ENCODE measurements around the gene ATG7.
"Not testable (repeated sequence)": the region's sequence is repeated elsewhere in the genome, so short reads cannot be mapped to it uniquely, and the experiment has no call there.

The ATG7 gene

DNA sequence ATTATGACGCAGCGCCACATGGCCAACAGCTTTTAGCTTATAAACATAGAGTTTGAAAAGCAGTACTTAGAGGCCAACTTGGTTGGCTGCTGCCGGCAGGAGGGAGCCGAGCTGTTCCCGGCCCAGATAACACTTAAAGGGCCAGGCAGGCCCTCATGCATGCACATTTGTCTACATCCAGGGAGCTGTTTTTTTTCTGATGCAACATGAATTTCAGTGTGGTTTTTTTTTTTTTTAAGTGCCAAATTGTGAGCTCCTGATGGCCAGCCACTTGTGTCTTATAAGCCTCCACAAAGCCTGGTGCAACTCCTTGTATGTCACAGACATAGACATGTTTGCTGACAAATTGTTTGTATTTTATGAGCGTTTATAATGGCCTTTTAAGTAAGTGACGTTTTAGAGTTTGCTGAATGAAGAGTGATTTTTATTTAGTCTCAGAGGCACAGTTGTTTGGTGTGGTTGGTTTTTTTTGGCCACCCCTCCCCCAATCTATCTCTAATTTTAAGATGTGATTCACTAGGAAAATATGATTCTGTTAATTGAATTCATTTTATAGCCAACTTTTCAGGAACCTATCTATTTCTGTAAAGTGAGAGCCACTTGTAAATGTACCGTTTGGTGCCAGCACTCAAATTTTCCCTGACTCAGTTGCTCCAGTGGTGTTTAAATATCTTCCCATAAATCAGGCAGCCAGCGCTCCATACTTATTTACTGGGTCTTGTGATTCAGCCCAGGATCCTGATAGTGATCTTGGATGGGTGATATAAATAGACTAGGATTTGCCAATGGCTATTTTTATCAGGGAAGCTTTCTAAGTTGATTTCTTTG, 237.2 kb downstream of the ATG7 start:
- peak; percentile 96 for DNase-seq (ENCODE audit: low read depth)

DNA sequence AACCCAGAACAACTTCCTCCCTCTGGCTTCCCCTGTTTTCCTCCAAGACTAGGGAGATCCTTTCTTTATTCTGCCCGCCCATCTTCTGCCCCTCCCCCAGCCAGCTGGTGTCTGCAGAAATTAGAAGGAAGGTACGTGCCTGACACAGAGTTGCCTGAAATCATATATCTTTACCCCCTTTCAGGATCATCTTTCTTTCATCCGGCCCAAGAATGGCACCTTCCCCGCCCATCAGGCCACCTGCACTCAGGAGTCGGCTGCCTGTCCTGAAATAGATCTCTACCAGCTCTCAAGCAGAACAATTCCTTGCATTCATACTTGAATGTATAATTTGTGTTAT, 237.8 kb downstream of the ATG7 start:
- no peak for DNase-seq (ENCODE audit: low read depth)

DNA sequence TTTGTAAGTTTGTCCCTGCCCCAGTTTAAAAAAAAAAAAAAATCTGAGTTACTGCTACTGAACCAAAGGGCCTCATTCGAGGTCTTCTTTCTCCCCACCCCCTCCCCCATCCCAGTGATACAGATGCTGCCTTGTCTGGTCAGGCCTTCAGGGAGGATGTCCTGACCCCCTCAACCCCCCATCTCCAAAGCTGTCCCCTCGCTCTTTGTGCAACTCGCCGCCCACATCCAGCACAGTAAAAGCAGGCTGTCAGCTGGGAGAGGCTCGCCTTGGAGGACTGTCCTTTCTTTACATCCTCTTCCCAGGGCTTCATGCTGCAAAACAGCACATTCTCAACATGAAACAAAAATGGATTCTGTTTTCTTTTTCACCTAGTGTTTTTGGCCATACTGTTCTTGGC, 238.2 kb downstream of the ATG7 start:
- no peak for DNase-seq (ENCODE audit: low read depth)

DNA sequence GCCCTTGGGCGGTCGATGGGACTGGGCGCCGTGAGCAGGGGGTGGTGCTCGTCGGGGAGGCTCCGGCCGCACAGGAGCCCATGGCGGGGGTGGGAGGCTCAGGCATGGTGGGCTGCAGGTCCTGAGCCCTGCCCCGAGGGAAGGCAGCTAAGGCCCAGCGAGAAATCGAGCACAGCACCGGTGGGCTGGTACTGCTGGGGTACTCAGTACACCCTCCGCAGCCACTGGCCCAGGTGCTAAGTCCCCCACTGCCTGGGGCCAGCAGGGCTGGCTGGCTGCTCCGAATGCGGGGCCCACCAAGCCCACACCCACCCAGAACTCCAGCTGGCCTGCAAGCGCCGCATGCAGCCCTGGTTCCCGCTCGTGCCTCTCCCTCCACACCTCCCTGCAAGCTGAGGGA, 239.4 kb downstream of the ATG7 start:
- DNase-seq (ENCODE audit: low read depth), result not testable (repeated sequence)

DNA sequence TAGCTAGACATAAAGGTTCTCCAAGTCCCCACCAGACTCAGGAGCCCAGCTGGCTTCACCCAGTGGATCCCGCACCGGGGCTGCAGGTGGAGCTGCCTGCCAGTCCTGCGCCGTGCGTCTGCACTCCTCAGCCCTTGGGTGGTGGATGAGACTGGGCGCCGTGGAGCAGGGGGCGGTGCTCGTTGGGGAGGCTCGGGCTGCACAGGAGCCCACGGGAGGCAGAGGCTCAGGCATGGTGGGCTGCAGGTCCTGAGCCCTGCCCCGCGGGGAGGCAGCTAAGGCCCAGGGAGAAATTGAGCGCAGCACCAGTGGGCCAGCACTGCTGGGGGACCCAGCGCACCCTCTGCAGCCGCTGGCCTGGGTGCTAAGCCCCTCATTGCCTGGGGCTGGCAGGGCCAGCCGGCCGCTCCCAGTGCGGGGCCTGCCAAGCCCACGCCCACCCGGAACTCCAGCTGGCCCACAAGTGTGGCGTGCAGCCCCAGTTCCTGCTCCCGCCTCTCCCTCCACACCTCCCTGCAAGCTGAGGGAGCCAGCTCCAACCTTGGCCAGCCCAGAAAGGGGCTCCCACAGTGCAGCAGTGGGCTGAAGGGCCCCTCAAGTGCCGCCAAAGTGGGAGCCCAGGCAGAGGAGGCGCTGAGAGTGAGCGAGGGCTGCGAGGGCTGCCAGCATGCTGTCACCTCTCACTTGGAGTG, 241.1 kb downstream of the ATG7 start:
- not testable (repeated sequence) for DNase-seq (ENCODE audit: low read depth)

DNA sequence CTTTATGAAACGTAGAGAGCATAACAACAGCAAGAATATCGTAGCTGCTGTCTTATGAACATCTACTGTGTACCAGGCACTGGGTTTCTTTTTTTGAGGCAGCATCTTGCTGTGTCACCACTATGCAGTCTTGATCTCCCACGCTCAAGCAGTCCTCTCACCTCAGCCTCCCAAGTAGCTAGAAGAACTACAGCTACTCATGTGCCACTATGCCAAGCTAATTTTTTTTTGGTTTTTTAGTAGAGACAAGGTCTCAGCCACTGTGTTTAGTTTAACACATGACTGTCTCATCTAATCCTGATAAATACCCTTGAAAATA, 241.6 kb downstream of the ATG7 start:
- DNase-seq (ENCODE audit: low read depth), result no peak

DNA sequence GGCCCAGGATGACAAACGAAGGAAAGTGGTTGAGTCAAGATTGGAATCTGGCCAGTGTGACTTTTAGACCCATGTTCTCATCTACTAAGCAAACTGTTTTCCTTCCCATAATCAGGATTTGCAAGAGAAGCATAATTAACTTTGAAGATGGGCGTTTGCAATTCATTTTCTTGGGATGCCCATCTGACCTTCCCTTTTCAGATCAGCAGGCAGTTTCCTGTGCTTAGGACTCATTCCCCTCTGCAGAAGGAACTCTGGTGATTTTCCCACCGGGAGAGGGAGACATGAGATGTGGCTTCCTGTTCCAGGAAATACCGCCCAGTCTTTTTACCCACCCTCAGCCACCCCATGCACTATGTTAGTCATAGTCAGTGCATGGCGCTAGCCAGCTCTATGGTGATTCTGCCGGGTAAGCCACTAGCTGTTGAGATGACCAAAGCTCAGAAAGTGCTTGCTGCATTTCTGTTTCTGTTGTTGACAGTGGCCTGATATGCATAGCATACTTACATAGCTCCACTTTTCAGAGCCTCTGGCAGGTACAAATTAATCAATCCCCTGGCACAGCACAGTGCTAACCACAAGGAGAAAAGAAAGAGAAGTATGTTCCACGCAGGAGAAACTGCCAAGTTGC, 242.1 kb downstream of the ATG7 start:
- DNase-seq (ENCODE audit: low read depth), result peak; percentile 69

DNA sequence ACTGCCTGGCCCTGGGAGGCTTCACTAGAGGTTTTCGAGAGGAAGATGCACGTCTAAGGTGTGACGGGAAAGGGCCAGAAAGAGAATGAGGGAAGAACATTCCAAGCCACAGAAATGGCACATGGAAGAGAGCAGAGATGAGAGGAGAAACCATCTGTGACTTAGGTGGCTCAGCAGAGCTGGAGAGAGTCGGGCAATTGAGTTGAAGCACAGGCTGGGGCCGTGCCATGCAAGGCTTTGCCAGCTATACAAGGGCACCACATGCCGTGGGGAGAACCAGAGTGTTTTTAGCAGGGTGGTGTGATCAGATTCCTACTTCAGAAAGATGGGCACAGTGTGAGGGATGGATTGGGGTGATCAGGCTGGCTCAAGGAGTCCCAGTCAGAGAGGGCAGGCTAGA, 245.4 kb downstream of the ATG7 start:
- DNase-seq (ENCODE audit: low read depth), result no peak

DNA sequence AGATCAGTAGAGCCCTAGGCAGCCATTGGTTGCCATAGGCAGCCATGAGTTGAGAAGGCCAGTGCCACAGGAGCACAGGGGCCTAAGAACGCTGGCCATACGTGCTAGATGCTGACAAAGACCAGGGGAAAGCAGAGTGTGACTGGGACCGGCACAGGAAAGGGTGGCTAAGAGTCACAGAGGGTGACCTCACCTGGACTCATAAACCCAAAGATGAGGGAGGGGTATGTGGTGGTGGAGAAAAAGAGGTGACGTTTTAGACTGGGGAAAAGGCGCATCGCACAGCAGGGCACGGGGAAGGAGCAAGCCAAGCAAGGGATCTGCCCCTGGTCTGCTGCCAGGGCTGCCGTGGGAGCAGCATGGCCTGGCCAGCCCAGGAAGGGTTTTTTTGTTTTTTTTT, 249.0 kb downstream of the ATG7 start:
- no peak for DNase-seq (ENCODE audit: low read depth)

DNA sequence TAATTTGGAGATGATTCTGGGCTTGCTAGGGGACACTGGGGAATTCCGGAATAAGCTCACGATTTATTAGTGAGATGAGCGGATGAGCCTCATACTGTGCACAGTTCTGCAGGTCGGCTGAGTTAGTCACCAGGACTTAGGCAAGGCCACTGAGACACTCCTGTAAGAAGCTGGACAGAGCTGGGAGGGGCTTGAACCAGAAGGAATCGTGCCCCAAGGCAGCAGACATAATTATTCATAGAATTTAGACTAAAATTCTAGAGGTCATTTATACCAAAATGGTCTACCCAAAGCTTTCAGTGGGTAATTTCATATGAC, 250.2 kb downstream of the ATG7 start:
- no peak for DNase-seq (ENCODE audit: low read depth)

DNA sequence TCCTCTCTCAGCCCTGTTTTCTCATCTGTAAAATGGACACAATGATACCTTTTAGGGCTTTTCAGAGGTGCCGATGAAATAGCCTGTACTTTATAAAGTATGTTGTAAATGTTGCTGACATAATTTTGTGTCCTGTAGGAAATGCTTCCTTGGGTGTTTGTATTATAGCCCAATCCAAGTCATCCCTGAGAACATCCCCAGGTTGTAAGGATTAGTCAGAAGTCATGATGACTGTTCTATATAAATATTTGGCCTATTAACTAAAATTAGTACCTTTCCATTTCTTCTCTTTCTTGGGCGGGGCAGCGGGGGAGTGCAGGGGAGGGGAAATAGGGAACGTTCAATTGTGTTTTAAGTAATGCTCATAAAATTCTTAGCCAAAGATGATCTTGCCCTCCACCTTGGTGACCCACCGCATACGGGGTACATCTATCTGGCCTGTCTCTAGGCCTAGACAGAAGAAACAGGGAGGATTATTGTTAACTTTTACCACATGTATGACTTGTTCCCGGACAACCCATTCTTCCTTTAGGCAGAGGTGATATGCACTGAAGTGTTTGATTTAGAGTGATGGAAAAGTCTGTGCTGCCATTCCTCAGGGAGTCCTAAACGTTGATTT, 250.9 kb downstream of the ATG7 start:
- DNase-seq (ENCODE audit: low read depth), result no peak

DNA sequence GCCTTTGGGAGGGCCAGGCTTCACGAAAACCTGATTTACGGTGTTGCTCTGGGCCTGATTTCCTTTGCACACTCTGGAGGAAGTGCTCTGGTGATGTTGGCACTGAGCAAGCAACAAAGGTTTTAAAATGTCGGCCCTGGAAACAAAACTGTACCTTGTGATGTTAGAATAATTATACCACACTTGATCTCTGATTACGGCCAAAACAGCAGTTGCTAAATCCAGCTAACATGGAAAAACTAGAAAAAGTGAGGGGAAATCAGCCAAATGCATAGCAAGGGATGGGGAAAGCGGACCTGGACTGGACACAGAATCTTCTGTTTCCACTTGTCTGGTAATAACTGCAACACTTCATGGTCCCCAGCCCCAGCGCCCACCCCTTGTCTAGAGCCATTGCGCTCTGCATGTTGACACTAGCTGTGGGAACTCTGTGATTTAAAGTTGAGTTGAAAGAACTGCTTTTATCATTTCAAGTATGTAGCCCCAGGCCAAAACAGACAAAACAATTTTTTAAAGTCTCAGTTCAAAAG, 251.4 kb downstream of the ATG7 start:
- DNase-seq (ENCODE audit: low read depth), result peak; percentile 26

DNA sequence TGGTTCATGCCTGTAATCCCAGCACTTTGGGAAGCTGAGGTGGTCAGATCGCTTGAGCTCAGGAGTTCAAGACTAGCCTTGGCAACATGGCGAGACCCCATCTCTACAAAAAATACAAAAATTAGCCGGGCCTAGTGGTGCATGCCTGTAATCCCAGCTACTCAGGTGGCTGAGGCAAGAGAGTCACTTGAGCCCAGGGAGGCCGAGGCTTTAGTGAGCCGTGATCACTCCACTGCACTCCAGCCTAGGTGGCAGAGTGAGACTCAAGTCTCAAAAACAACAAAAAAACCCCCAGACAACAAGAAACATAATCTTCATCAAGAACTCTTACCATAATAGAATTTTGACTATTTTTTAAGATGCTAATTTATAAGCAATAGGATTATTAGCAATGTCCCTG, 253.9 kb downstream of the ATG7 start:
- DNase-seq (ENCODE audit: low read depth), result not testable (repeated sequence)

DNA sequence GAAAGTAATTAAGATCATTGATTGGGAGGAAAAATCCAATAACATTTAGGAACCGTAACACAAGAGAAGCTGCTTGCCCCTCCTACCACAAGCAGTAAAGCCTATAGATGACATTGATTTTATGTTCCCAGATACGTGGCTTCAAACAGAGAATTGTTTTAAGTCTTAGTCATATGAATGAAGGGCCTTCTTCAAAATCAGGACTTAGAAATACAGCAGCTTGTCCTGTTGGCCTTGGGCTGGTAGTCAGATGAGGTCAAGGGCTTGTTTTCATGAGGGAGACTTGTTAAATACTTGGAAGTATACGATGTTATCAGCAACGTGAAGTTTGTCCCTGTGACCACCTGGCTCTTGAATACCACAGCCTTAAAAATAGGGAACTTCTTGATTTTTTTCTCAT, 257.1 kb downstream of the ATG7 start:
- DNase-seq (ENCODE audit: low read depth), result no peak

DNA sequence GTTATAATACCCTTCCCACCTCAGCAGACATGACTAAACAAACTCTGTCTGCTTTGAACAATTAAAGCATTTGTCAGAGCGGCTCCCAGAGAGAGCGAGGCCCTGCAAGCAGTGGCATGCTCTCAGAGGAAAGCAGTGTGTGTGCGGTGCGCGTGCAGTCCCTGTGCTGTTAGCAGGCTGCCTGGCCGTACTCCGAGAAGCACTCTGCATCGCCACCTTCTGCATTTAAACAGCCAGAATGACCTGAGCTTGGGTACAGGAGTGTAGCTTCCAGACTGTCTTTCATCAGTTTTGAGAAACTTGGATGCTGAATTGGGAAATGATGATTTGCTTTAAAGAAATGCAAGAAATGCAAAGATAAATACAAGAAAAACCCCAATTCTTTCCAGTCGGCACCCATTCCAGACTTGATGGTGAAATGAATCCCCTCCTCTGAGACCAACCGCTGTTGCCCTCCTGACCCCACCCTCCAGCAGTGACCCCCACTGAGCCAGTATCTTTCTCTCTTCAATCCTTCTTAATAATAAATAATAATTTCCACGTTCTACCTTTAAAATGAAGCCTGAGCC, 258.0 kb downstream of the ATG7 start:
- DNase-seq (ENCODE audit: low read depth), result peak; percentile 96

DNA sequence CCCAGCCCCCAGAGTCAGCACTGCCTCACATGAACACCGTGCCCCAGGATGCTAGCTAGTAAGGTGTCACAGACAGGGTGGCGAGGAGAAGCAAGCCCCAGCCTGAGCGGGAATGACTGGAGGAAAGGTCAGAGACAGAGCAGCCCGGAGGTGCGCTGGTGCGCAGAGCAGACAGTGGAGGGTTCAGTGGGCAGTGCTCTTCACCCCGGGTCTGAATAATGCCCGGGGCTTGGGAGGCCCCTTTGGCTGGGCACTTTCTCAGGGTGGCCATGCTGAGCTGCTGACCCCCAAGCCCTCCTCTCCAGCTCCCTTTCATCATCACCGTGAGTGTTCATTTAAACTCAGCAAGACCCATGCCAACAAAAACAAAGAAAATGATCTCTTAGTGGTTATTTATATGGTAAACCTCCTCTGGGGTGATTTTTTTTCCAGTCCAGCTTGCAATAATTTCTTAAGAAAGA, 260.8 kb downstream of the ATG7 start:
- peak; percentile 76 for DNase-seq (ENCODE audit: low read depth)

DNA sequence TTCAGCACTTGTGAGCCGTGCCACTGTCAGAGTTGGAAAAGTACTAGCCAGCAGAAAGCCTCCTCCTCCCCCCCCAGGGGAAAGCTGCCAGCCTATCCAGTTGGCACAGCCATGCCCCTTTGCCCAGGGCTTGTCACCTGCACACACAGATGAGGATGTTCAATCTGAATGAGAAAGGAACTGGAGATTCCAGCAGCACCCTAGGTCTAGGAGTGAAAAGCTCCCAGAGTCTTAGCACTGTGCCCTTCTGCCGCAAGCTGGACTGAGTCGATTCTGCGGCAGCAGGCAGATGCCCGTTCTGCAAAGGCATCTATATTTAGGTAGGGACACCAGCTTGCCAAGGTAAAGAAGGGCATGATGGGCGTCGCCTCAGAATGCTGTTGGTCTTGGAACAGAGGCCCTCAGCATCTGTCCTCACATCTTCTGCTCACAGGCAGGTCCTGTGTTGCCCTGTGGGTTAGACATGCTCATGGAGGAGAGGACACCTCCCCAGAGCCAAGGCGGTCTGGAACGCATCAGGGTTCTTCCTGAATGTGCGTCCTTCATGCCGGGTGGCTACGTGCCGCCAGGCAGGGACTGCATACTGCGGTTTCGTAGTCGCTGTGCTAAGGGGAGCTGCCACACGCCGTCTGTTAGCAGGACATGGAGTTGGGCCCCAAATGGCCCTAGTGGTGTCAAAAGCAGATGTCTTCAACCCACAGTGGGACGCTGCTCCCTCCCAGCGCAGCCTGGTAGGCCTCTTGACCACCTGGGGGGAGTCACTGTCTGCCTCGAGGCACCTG, 262.0 kb downstream of the ATG7 start:
- DNase-seq (ENCODE audit: low read depth), result no peak

DNA sequence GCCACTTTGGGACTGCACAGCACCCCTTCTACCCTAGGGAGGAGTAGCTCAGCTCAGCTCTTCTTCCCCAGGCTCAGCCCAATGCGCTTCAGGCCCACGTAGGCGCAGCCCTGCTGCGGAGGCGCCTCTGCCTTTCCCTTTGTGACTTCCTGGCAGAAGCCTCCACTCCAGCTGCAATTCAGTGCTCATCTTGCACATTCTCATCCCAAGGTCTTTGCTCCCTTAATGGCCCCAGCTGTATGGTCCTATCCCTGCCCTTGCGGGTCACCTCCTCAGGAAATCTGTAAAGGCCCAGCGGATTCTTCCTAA, 262.6 kb downstream of the ATG7 start:
- no peak for DNase-seq (ENCODE audit: low read depth)

DNA sequence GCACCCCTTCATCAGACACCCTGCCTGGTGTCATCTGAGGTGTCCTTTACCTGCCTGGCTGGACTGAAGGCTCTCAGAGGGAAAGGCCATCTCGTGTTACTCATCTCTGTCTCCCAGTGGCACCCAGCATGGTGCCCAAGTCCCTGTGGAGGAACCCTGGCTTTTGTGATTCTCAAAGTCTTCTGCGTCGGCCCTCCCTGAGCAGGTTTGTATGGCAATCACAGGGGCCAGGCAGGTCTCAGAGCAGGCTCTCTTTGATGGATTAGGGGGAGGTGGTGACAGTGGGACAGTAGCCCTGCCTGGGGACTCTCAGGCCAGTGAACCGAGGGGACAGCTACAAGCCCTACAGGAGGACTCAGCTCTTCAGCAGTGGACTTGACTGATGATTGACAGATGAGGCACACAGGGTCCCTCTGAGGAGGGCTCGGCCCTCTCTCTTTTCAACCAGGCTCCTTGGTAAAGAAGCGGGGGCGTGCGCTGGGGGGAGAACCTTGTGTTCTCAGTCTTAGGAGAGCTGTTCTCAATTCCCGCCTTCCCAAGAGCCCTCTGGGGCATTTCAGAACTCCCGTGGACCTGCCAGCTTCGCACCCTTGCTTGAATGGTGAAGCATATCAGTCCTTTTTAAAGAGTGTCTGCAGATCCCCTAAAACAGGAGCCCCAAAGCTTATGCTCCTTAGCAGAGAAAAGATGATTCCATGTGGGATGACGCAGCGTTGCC, 263.2 kb downstream of the ATG7 start:
- DNase-seq (ENCODE audit: low read depth), result no peak

DNA sequence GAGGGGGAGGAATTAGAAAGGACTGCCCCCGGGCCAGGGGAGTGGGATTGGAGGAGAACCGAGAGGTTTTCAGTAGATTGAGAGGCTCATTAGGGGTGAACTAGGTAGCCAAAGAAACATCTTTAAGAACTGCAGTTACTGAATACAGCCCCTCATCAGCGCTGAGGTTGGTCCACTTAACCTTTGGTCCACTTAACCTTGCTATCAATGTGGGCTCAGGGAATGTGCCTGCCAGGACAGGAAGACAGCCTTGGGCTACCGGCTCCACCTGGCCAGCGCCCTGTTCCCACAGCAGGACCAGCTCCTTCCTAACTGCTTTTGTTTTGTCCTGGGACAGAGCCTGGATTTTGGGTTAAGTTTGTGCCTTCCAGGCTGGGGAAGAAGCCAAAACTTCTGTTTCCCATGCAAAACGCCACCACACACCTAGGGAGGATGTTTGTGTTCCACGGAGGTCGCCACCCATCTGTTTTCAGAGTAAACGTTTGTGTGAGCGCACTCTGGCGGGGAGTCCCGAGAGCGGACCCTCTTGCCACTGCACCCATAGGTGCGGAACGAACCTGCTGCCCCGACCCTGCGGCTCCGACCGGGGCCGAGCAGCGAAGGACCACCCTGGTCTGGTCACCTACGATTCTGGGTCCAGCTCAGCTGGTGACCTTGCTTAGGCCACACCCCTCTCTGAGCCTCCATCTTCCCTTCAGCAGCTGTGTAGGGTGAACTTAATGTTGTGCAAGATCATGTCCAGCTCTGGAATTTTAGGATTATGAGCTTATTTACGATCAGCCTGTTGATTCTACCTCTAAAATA, 264.1 kb downstream of the ATG7 start:
- no peak for DNase-seq (ENCODE audit: low read depth)

Measured in fibroblast of gingiva (primary cell).